Cerebellar cortex (tissue), 1 donor: ENCODE measurements around the gene CNTNAP5.

Experiments
- DNase-seq: peaks from one replicate; pipeline ENCODE4 v3.0.0-alpha.2; 2015; ENCODE audit warnings: low spot score

Gene CNTNAP5

DNA sequence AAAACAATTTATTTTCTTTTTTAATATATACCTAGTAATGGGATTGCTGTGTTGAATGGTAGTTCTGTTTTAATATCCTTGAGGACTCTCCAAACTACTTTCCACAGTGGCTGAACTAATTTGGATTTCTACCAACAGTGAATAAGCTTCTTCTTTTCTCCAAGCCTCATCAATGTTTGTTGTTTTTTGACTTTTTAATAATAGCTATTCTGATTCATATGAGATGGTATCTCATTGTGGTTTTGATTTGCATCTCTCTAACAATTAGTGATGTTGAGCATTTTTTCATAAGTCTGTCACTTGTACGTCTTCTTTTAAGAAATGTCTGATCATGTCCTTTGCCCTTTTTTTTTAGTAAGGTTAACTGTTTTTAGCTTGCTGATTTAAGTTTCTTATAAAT, 863.3 kb downstream of the CNTNAP5 start:
- DNase-seq, result no peak

DNA sequence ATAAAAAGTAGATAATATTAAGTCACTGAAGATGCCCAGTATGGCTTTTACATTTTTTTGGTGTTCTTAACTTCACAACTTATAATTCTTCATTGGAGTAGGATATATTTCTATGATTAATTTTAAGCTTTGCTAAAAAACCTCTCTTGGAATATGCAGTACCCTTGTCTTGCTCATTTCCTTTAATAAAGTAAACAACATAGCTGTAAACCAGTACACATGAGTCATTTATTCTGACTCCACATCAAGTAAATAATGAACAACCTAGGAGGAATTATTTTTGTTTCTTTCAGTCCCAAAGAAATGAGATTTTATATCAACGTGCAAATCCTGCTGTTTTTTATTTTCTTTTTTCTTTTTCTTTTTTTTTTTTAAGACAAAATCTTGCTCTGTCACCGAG, 869.1 kb downstream of the CNTNAP5 start:
- DNase-seq, result no peak

DNA sequence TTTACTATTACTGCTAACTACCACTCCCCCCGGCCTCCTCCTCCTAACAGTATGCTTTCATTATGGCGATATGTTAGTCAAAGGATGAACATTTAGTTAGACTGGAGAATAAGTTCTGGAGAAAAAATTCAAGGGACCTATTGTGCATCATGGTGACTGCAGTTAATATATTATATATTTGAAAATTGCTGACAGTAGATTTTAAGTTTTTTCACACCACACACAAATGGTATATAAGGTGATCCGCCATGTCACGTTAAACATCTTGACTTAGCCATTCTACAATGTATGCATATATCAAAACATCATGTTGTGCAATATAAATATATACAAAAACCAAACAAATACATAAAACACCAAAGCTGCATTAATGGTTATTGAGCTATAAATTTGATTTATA, 873.7 kb downstream of the CNTNAP5 start:
- DNase-seq, result no peak

DNA sequence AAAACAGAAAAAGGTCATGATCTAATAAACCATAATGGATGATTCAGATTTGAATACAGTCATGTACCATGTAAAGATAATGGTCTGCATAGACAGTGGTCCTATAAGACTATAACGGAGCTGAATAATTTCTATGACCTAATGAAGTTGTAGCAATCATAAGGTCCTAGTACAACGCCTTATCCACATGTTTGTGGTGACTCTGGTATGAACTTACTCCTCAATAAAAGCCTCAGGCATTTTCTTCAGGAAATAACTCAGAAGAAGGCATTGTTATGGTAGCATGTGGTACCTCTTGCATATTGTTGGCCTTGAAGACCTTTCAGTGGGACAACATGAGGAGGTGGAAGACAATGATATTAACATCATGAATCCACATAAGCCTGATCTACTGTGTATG, 883.3 kb downstream of the CNTNAP5 start:
- DNase-seq, result no peak

DNA sequence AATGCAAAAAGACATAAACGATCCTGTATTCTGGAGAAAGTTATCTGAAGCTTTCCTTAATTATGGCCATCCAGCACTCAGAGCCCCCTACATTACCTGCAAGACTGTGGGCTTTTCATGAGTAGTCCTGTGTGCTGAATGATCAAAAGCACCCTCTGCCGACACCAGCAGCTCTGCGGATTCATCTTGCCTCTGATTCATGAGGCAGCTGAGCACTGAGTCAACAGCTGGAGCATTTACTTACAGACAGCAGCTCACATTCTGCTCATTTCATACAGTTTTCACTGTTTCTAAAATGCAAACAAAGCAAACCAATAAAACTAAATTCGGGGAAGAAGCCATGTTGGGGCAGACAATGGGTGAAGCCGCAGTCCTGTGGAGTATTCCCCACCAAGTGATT, 886.5 kb downstream of the CNTNAP5 start:
- DNase-seq, result no peak

DNA sequence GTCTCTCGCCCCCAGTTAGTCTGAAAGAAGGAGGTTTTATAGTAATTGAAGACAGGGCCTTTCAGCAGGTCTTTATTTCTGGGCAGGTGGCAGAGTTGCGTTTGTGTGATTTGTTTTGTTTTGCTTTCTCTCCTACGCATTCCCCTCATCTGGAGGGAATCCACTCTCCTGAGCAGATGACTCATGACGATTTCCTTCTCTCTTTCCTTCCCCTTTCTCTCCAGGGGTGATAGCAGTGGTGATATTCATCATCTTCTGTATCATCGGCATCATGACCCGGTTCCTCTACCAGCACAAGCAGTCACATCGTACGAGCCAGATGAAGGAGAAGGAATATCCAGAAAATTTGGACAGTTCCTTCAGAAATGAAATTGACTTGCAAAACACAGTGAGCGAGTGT, 888.8 kb downstream of the CNTNAP5 start:
- no peak for DNase-seq

DNA sequence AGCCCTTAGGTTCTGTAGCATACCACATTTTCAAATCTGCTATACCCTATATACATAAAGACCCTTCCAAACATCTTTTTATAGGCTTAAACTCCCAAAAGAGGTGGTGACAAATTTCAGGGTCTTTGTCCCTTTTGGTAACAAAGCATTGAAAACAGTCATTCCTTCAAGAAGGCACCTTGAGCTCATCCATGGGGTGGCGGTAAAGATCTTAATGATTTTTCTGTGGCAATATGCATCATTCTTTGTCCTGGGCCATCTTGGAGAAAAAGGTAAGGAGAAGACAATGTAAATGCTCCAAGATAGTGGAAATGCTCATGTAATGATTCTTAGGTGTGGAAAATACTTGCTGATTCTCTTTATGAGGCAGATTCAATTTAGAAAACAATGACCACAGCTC, 890.5 kb downstream of the CNTNAP5 start:
- no peak for DNase-seq

DNA sequence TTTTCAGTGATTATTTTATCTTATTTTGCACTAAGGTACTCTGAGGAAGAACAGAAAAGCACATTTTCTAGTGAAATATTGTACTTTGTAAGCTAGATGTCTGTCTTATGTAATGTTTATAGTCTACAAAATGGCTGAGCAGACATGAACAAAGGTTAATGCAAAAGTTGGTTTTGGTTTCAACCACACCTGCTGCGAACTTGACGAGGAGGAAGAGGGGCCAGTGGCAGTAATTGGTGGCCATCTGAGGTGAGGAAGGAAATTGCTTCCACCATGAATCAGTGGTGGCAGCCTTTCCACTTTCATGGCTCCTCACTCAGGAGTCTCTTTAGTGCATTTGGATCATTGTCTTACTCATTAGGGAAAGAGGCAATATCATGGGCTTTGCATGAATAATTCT, 894.2 kb downstream of the CNTNAP5 start:
- no peak for DNase-seq

DNA sequence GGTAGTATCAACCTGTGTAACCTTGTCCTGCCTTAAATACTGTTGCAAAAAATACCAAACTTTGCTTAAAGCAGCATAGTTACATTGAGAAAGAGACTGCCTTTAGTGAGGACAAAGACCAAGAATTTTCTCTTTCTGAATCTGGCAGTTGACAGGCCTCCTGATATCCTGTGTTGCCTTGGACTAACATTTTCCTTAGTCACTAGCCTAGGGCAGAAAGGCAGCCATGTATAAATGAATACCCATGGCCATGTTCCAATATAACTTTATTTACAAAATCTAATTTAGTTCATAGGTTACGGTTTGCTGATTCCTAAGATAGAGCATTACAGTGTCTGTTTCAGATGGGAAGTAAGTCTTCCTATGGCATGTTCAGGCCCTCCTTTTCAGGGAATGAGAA, 895.4 kb downstream of the CNTNAP5 start:
- DNase-seq, result no peak

DNA sequence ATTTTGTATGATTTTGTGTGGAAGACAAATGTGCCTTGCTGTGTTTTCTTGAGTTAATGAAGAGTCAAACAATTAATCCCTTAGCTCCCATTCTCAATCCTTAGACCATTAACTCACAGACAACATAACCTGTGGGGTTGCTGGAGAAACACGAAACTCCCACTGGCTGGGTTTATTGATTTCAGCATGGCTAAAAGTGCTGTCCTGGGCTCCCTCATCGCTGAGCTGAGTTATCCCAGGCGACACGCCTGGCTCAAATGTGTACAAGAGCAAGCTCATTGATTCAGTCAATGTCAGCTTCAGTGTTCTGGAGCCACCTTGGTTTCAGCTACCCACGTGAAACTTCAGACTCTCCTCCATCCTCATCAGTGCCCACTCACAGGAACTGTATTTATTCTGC, 896.1 kb downstream of the CNTNAP5 start:
- DNase-seq, result no peak

DNA sequence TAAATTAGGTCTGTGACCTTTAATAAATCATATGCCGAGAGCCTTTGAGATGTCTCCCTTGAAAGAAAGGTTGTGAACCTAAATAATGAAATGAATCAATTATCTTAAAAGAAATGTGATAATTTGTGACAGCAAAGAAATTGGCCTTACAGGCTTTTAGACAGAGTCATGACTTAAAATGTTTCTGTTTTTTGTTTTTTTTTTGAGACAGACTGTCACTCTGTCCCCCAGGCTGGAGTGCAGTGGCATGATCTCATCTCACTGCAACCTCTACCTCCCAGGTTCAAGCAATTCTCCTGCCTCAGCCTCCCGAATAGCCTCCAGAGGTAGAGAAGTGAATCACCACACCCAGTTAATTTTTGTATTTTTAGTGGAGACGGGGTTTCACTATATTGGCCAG, 898.0 kb downstream of the CNTNAP5 start:
- DNase-seq, result no peak

DNA sequence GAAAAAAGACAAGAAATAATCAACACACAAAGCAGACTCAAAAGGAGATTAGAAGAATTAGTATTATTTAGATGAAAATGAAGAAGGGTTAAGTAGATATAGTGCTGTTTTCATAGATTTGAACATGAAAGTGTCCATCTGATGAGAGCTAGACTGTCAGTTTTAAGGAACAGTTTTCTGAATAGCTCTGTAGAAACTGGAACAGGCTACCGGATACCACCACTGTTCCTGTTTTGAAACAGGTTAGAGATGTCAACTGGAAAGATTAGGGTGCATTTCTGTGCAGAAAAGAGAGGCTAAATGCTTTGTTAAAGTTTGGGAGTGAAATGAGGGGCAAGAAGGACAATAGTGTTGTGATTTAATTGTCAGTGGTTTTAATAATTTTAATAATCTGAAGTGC, 908.8 kb downstream of the CNTNAP5 start:
- DNase-seq, result no peak

DNA sequence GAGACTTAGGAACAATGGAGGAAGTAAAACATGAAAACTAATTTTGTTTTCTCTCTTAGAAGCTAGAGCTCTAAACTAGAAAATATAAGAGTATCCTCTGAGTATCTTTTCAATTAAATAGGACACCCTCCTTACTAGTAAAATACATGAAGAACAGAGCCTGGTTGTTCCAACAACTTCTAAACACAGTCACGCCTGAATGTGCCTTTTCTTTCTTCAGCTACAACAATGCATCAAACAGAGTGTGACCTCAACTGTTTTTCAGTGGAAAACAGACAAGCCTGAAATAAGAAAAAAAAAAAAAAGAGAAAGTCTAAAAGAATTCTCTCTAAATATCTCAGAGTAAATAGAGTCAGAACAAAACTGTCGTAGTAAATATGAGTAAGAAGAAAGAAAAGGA, 928.8 kb downstream of the CNTNAP5 start:
- DNase-seq, result no peak

DNA sequence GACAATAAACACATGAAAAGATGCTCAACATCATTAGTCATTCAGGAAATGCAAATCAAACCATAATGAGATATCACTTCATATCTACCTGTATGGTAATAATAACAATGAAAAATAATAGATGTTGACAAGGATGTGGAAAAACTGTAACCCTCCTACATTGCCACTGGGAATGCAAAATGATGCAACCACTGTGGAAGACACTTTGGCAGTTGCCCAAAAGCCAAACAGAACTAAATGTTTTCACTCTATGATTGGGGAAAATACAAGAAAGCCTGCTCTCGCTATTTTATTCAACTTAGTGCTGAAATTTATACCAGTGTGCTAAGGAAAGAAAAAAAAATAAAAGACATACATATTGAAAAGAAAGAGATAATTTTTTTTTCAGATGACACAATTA, 934.5 kb downstream of the CNTNAP5 start:
- no peak for DNase-seq

DNA sequence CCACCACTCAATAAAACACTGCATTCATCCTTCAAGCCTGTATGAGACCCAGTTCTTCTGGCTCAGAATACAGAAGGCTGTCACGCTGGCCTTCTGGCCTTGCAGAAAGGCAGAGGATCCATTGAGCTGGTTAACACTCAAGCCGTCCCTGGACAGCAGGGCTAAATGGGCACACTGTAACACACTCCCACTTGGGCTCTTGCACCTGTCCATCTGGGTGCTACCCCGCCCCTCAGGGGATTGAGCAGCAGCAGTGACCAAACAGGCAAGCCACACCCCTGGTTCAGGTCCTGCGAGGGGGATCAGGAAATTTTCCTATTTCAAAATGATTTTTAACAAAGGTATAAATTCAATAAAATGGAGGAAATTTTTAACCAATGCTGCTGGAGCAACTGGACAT, 936.0 kb downstream of the CNTNAP5 start:
- DNase-seq, result no peak
